ENCODE measurements around the gene NFIC. TPM values are rescaled to one million over a fixed set of nuclear protein-coding genes. Genes with fewer than 3 reads are reported as not detected.

NFIC gene
- total and polyA plus RNA-seq, 2 of the 4 experiments (the other 2 are of a cell fraction): 21.9 to 32.1 TPM

GRCh38 chr19:3466635-3467034 is 100.3 kb downstream of the NFIC start:
- 75% methylated on average over 3 of the region's 9 CpGs; no CpG with 5 or more reads in 1 of the 2 experiments for WGBS, 2 experiments (ENCODE audit: extremely low coverage in 2 of 2, insufficient read length in 1 of 2)
- H3K4me1 ChIP-seq (ENCODE audit: control insufficient read depth, insufficient read depth, low read length): no peaks in the 10 kb centered on the region
- no peak for ATAC-seq (ENCODE audit: low read depth)
- DNase-seq: no peak
- H3K18ac ChIP-seq (ENCODE audit: low read depth, low read length): no peak overlapping the region
- no peak overlapping the region for H3K14ac ChIP-seq (replicated peaks; ENCODE audit: low read depth, low read length)
- H3K56ac ChIP-seq (ENCODE audit: extremely low read depth, insufficient read depth, low read length): no peak overlapping the region
- no peak overlapping the region for H3K4me3 ChIP-seq (ENCODE audit: insufficient read depth, low read depth, low read length)
- H2AK9ac ChIP-seq (replicated peaks; ENCODE audit: low read depth, low read length, poor library complexity): peak overlapping the region; percentile 37
- no peak overlapping the region for H2BK15ac ChIP-seq (ENCODE audit: low read depth, low read length)
- no peak overlapping the region for H3K27ac ChIP-seq (ENCODE audit: insufficient read depth, low read length)
- ChIA-PET POLR2A (ENCODE audit: unreplicated experiment) (no interaction called here), CTCF (interaction anchor here (0.6 kb wide), 1 partner anchor 511 kb away, joined by 3 read pairs; no protein-coding TSS in a partner anchor)
- no peaks in the 10 kb centered on the region for H3K9me1 ChIP-seq (ENCODE audit: insufficient read depth, low read length)
- no peak overlapping the region for H4K5ac ChIP-seq (ENCODE audit: low read depth, low read length)
- peaks cover 18% of the 10 kb centered on the region for H3K36me3 ChIP-seq (ENCODE audit: control insufficient read depth, insufficient read depth, low read length)
- H3K27me3 ChIP-seq (ENCODE audit: control insufficient read depth, insufficient read depth, low read length): no peaks in the 10 kb centered on the region
- in situ Hi-C loops (cut with MboI; ENCODE audit: low sequenced_read_pairs): no loop called here
- no peak overlapping the region for H3K4me2 ChIP-seq (ENCODE audit: low read depth, low read length)
- peaks cover 17% of the 10 kb centered on the region for H4K20me1 ChIP-seq (ENCODE audit: insufficient read depth, low read length)
- H4K8ac ChIP-seq (ENCODE audit: low read depth in 2 of 2, low read length in 2 of 2): no peak overlapping the region
- H2BK120ac ChIP-seq (ENCODE audit: low read depth, low read length): no peak overlapping the region
- H2BK5ac ChIP-seq (ENCODE audit: low read depth, low read length, poor library complexity, severe bottlenecking): no peak overlapping the region
- intact Hi-C loops (cut with micrococcal nuclease): no loop called here
- dilution Hi-C loops (cut with HindIII; ENCODE audit: low sequenced_read_pairs, unreplicated experiment): no loop called here
- BruUV-seq (replicated peaks): TSS peak; percentile 32
- no peak overlapping the region for H4K91ac ChIP-seq (ENCODE audit: insufficient read depth, low read depth, low read length)
- H3K4ac ChIP-seq (ENCODE audit: low read depth, low read length): no peak overlapping the region
- no peaks in the 10 kb centered on the region for H3K9me3 ChIP-seq (ENCODE audit: control insufficient read depth, insufficient read depth, low read length)
- H3K9ac ChIP-seq (ENCODE audit: low read depth, low read length): no peak overlapping the region
- H2BK20ac ChIP-seq (ENCODE audit: low read depth, low read length): no peak overlapping the region
- no peak overlapping the region for H3K23ac ChIP-seq (ENCODE audit: low read depth, low read length)
- H2AFZ ChIP-seq (replicated peaks; ENCODE audit: low read length, poor library complexity): peak overlapping the region; percentile 43
- peaks cover 4 to 30% of the 10 kb centered on the region in 2 experiments; a peak in 3 of 4 replicates for H3K79me1 ChIP-seq (ENCODE audit: low read depth in 1 of 2, low read length in 2 of 2)
- no peak overlapping the region; the same call in 1 of the 2 replicates for H2AK5ac ChIP-seq (ENCODE audit: low read depth, low read length)
- no peak for TF ChIP-seq ELK1 (IDR thresholded peaks at IDR 0.05; ENCODE audit: borderline replicate concordance, low read depth, low read length)
- no peak for TF ChIP-seq RFX5 (IDR thresholded peaks at IDR 0.05; ENCODE audit: low read depth, low read length)
- TF ChIP-seq FOS (IDR thresholded peaks at IDR 0.05; ENCODE audit: low read depth, low read length): no peak
